GM21619 (cell line): ENCODE measurements around the gene PSORS1C1.

Source experiments
- ATAC-seq: cut with Tn5 transposase; IDR thresholded peaks from one replicate; pipeline ENCODE4 v1.9.1; 2021; ENCODE audit not compliant: unreplicated experiment

PSORS1C1 gene

GRCh38 chr6:31125586-31126363, 11.2 kb downstream of the PSORS1C1 start:
- ATAC-seq = no peak

- ATAC-seq = no peak
Measured at GRCh38 chr6:31126396-31127175, 12.0 kb downstream of the PSORS1C1 start.

DNA sequence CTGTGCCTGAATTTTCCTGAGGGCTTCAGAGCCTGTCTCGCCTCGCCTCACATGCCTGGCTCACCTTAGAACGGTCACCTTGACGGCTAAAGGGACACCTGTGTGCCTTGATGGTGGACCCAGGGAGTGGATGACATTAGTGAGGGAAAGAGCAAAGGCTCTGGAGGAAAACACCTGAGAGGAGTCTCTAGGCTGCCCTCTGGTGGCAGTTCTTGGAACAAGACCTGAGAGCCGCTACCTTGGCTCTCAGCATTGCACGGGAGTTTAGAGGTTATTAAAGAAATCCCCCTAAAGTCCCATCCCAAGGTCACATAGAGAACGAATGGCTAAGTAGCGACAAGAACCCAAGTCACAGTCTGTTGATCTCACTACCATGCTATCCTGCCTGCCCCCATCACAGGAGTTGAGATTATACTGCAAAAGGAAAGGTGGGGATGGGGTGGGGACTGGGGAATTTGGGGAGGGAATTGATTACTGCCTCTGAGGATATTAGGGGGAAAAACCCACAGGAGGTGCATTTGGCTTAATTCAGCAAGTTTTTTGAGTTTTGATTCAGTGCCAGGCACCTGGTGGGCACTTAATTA, 13.6 kb downstream of the PSORS1C1 start:
- ATAC-seq = no peak

DNA sequence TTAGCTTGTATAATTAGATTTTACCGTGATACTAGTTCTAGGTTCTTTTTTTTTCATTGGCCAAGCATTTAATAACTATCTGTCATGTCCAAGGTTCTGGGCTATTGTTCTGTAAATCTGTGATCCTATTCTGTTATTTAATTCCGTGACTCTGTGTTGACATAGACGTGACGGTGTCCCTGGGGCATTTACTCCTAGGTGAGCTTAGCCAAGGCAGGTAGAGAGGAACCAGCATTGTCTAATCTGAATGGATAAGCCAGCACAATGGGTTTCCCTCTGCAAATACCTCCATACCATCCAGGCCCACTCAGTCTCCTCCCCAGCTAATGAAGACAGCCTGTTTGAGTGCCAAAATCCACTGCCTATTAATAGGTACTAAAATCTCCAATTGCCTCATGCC, 14.5 kb downstream of the PSORS1C1 start:
- no peak for ATAC-seq

DNA sequence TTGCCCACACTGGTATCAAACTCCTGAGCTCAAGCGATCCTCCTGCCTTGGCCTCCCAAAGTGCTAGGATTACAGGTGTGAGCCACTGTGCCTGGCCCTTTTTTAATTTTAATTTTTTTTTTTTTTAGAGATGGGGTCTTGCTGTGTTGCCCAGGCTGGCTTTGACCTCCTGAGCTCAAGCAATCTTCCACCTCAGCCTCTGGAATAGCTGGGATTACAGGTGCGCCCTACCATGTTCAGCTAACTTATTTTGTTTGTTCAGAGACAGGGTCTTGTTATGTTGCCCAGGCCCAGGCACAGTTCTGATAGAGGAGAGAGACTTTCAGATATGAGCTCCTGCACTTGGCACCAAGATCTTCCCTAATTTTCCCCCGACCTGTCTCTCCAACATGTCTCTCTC, 16.2 kb downstream of the PSORS1C1 start:
- no peak for ATAC-seq

GRCh38 chr6:31131595-31131994, 17.0 kb downstream of the PSORS1C1 start:
- ATAC-seq = no peak

DNA sequence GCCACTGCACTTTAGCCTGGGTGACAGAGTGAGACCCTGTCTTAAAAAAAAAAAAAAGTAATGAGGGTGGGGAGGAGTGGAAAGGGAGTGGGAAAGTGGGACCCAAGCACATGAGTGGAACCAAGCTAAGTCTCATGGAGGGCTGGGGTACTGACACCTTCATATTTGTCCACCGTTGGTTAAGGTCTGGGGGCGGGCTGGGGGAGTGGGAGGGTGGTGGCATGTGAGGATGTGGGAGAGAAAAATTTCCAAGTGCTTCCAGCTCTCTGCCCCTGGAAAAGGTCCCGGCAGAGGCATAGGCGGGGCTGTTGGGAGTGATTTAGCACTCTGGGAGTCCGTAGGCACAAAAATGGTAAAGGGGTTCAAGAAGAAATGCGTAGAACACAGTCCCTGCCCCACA, 18.2 kb downstream of the PSORS1C1 start:
- no peak for ATAC-seq

GRCh38 chr6:31135710-31136109, 21.1 kb downstream of the PSORS1C1 start:
- ATAC-seq = no peak

- no peak for ATAC-seq
Measured at GRCh38 chr6:31138982-31139381, 24.4 kb downstream of the PSORS1C1 start, which contains the start of gene PSORS1C2. Gene PSORS1C2 (minus strand): TSS chr6:31139066. CDS start chr6:31139026, 40 bp downstream.

DNA sequence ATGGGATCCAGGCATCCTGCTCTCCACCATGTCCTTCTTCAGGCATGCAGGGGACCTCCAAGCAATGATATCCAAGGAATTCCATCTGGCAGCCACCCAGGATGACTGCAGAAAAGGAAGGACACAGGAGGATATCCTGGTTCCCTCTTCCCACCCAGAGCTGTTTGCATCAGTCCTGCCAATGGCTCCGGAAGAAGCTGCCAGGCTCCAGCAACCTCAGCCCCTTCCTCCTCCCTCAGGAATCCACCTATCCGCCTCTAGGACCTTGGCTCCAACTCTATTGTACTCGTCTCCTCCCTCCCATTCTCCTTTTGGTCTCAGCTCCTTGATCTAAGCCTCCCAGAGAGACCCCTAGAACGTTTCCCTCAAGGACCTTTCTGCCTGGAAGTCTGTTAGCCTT, 25.0 kb downstream of the PSORS1C1 start:
- no peak for ATAC-seq

- no peak for ATAC-seq
Measured at GRCh38 chr6:31140643-31141042, 26.0 kb downstream of the PSORS1C1 start.

- ATAC-seq = no peak
Measured at GRCh38 chr6:31142361-31142761, 27.8 kb downstream of the PSORS1C1 start.

- ATAC-seq = no peak
Measured at GRCh38 chr6:31143148-31143547, 28.5 kb downstream of the PSORS1C1 start.

DNA sequence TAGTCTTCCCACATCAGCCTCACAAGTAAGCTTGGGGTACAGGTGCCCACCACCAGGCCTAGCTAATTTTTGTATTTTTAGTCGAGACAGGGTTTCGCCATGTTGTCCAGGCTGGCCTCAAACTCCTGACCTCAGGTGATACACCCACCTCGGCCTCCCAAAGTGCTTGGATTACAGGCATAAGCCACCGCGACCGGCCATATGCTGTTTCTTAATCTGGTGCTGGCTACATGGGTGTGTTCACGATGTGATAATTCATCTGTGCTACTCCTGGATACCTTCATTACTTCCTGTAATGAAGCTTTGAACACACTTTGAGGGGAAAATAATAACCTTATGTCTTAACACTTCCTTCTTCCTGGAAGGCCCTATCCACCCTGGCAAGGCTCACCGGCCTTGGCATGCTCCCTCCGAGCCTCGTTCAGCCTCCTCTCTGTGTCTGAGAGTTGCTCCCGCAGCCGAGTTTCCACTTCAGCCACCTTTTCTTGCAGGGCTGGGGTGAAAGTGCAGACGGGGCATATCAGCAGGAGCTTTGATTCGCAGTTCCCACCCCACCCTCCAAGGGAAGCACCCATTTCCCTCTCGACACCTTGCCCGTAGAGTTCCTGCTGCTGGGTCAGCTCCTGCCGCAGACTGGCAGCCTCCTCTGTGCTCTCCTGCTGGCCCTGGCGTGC, 29.8 kb downstream of the PSORS1C1 start:
- ATAC-seq = no peak

- no peak for ATAC-seq
Measured at GRCh38 chr6:31144970-31145340, 30.4 kb downstream of the PSORS1C1 start.

- ATAC-seq = no peak
Measured at GRCh38 chr6:31145386-31145785, 30.8 kb downstream of the PSORS1C1 start.

DNA sequence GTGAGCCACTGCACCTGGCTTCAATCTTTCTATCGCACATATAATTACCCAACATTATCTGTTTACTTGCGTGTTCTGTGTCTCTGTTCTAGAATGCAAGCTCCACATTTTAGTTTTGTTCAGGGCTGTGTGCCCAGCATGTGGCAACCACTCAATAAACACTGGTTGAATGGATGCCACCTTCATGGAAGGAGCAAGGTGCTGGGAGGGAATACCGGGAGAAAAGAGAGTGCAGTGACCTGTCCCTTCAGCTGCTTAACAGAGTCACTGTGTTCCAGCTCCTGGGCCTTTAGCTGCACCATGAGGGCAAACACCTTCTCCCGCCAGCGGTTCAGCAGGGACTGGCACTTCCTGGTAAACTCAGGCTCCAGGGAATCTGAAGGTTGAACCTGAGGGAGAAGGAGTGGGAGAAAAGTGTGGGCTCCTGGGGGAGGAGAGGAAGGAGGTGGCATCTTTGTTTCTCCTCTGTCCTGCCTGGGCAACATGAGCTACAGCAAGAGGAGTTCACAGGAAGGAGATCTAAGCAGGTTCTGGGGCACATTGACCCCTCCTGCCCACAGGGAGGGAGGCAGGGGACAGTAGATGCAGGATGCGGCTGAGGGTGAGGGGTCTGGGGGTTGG, 35.3 kb downstream of the PSORS1C1 start:
- no peak for ATAC-seq

DNA sequence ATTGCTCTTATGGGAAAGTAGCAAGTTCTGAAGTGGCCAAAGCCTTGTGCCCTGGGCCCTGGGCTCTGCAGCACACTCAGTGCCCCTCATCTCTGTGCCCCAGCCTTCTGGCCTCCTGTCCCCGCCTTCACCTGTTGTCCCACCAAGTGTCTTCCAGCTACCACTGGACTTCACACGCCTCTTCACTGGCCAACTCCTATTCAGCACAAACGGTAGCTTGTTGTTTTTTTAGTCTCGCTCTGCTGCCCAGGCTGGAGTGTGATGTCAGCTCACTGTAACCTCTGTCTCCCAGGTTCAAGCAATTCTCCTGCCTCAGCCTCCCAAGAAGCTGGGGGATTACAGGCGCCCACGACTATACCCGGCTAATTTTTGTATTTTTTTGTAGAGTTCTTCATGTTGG, 38.2 kb downstream of the PSORS1C1 start:
- no peak for ATAC-seq

DNA sequence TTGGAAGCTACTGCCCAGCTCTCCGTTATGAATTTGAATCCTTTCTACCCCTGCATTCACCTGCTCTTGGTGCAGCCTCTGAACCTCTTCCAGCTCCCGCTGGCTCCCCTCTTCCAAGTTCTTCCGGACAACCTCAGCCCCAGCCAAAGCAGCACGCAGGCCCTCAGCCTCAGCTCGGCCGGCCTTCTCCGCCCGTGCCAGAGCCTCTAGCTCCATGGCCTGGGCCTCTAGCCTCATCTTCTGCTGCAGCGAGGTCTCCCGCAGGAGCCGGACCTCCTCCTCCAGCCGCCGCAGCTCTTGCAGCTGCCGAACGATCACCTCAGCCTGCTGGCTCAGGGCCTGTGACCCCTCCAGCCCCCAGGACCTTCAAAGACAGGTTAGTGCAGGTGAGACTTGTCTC, 39.8 kb downstream of the PSORS1C1 start:
- ATAC-seq = no peak

DNA sequence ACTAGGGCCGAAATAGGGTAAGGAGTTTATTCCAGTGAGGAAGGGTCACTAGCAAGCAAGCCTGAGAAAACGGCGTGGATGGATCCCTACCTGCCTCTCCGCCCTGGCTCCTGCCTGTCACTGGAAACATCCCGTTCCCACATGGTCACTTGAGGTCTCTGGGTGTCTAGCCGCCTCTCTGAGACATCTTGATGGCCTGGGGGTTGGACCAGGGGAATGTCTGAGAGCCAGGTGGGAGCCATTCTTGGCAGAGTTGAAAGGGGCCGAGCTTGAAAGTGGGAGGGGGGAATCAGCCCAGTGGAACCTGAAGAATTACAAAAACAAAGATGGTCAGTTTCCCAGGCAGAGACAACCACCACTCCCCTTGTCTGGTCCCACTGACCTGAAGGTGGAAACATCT, 42.0 kb downstream of the PSORS1C1 start:
- no peak for ATAC-seq
